Activated CD8-positive, alpha-beta memory T cell treated with anti-CD3 and anti-CD28 coated beads for 4 hours (primary cell): ENCODE results near the gene CHML.

Experiments used
- DNase-seq, 2 donors: peaks; one replicate each; pipeline ENCODE4 v3.0.0-alpha.2; 2020; ENCODE audit warnings: low read depth in 2 of 2

Gene CHML

DNA sequence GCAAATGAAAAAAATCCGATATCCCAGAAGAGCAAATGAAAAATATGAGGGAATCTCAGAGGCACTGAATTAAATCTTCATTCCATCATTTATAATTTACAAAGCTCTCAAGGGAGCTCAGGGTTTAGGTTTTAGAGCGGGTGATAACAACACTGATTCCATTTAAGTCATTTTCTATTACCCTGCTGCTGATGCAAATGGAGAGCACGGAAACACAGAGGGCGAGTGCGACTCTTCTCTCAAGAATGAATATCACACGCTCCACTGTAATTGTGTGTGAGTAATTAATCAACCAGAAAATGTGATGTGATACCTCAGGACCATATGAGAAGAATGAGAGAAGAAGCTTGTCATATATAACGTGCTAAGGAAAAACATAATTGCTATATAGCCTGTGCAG, 22.7 kb downstream of the CHML start:
- DNase-seq = no peak

DNA sequence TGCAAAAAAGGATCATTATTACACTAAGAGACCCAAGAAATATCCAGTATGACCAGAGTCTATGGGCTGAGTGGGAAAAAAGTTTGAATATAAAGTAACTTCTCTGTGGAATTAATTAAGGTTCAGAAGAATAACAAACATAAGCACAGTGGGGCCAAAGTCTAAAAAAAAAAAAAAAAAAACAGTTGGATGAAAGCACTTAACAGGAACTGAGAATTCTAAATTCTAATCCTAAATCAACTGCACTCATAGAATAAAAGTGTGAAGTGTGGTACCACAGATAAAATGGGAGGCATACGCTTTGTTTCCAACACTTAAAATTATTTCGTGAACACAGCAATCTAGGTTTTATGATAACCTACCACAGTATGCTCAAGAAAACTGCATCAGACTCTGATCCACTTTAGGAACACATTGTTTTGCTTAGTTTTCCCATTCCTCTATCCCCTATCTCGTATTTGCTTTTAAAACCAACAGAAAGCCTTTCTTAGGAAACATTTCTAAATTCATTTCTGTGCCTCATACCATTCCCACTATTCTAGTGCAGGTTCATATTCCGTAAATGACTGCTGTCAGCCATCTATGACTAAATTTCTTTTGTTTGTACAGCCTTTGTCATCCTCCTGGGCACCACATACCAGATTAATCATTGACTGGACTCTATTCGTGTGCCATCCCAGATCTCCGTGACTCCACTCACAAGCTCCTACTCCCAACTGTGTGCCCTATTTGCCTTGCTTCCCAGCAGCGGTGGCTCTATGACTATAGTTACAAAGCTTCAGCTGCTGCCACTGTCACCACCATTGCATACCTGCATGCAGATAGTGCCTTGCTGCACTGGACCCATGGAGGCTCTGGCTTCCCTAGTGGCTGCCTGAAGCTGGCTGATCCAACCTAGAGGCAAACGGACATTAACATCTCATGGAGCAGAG, 24.9 kb downstream of the CHML start:
- DNase-seq = no peak

DNA sequence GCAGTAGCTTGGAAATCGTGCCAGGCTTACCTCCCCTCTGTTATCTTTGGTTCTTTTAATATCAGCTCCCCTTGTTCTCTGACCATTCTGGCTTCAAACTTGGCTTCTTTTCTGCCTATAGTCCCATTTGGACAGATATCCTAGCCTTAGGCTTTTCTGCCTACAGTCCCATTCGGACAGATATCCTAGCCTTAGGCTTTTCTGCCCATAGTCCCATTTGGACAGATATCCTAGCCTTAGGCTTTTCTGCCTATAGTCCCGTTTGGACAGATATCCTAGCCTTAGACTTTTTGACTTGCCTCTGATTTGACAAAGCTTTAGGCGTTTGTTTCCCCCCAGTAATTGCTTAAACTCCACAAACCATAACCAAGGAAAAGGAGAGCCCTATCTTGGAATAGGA, 25.6 kb downstream of the CHML start:
- no peak for DNase-seq

DNA sequence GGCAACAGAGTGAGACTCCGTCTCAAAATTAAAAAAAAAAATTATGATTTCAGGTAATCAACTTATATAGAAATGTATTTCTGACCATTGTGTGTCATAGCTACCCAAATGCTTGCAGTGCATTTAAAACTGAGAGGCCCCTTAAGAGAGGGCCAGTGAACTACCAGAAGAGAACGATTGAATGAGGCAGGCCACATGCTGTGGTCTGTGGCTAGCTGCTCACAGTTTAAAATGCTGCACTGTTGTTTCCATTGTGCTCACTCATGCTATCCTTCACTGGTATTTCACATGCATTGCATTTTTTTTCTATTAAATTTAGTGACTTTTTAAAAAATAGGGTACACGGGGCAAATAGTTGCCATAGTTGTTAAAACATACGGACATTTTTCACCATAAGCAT, 26.0 kb downstream of the CHML start:
- DNase-seq = no peak

DNA sequence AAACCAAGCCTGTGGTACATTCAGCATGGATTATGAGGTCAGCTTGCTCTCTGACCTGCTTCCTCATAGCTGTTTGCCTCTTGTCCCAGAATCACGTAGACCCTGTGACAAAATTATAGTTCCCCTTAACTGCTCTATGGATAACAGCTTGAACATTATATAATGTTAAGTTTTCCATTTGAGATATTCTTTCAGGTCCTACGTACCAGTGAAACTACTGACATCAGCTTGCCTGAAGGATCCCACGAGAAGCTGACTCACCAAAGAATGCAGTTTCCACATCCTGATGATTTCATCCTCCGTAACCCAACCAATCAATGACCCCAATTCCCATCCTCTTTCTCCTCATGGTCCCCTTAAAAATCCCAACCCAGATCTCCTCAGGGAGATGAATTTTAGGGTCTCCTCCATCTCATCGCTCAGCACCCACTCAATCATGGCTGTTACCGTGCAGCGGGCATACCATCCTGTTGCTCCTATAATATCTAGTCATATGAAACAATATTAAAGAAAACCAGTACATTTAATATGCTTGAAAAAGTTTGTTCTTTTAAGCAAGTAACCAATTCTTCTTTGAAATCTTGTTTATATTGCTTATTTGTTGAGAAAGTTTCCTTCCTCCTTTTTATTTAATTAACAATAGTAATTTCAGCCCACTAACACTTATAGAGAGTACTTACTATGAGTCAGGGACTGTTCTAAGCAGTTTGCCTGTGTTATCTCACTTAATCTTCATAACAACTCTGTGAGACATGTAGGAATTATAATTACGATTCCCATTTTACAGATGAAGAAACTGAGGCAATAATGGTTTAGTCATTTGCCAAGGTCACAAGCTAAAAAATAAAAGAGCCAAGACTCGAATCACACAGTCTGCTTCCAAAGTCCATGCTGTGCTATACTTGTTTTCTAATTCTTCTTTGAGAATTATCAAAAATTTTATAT, 27.4 kb downstream of the CHML start:
- DNase-seq = no peak

DNA sequence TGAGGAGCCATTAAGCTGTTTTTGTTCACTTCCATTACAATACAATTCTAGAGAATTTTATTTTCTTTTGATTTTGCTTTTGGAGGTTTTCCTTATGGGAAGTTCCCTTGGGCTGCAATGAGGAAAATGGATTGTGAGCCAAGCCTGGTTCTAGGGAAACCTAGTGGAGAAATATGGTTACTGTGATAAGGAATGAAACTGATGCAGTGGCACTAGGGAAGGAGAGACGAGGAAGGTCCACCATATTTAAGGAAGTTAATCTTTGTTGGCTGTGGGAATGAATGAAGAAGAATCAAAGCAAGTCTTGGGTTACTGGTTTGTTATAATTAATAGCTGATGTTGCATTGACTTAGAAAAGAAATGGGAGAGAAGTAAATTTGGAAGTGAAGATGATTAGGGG, 28.4 kb downstream of the CHML start:
- DNase-seq = no peak

DNA sequence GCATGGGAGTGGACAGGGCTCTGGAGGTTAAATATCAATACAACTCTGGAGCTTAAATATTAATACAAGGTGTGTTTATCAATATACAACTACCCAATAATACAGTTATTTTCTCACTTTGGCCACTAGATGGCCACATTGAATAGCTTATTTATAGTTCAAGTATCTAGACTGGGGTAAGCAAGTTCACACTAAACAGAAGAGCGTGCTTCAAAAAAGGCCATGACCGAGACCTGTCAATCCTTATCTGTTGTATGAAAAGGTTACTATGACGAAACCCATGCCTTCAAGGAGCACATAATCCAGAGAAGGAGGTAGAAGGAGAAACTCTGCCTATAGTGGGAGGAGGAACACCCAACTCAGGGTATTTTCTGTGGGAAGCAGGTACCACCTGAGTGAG, 29.1 kb downstream of the CHML start:
- no peak for DNase-seq

DNA sequence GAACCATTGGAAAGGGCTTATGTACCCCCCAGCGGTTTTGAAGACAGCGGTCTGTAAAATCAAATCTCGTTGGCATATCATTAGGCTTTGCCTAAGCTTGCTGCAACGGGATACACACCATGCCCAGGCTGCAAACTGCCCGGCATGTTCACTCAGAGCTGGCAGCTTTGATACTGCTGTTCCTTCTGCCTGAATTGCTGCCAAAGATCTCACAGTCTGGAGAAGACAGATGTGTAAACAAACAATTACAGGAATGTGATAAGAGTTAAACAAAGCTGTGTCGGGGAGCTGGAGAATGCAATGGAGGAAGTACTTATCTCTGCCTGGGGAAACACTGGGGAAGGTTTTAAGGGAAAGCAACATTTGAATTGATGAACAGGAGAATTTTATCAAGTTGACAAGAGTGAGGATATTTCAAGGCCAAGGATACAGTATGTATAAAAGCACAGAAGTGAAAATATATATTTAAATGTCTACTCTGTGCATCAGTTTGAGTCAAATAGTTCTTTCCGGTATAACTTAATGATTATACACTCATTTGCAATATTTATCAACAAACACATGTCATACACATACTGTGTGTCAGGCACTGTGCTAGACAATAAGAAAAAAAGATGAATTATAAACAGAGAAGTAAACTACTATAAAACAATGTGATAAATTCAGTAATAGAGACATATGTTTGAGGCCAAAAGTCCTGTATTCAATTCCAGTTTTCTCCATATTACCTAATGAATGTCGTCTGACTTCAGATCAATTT, 29.9 kb downstream of the CHML start:
- DNase-seq = no peak

DNA sequence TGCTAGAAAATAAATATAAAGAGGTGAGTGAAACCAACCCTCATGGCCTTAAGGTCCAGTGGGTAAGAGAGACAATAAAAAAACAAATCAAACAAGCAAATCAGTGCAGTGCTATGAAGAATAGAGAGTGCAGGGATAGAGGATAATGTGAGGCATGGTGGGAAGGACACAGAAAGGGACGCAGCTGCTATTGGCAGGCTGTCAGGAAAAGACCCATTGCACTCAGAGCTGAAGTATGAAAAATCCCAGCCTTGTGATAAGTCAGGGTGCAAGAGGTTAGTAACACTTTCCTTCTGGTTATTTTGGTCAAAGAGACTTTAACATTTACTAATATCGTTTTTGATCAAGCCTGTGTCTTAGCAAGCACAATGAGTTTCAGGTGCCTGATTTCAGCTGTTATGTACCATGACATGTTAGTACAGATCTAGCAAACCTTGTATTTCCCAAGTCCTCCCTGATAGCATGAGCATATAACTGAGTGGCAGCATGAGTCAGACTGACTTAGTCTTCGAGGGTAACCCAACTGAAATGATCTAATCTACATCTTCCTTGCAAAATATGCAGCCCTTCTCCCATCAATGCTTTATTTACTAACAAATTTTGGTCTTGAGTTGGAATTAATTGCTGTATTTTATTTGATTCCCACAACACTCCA, 31.7 kb downstream of the CHML start:
- DNase-seq = no peak

DNA sequence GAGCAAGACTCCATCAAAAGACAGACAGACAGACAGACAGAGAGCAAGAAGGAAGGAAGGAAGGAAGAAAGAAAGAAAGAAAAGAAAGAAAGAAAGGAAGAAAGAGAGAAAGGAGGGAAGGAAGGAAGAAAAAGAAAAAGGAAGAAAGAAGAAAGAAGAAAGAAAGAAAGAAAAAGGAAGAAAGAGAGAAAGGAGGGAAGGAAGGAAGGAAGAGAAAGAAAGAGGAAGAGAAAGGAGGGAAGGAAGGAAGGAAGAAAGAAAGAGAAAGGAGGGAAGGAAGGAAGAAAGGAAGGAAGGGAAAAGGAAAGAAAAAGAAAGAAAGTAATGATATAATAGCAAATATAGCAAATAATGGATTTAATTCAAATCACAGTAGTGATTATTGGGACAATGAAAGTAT, 32.7 kb downstream of the CHML start:
- DNase-seq = no peak

DNA sequence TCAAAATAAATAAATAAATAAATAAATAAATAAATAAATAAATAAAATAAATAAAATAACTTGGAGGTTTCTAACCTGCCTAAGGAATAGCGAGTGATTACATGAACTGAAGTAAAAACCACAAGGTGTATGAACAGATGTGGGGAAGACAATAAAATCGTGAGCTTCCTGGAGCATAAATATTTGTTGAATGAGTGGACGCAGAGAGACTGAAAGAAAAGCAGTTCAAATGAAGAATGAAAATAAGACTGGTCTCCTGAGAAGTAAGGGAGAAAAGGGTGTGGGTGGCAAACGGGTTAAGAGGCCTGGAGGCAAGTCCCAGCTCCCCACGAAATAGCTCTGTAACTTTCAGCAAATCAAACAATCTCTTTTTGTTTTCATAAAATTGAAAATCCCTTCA, 33.6 kb downstream of the CHML start:
- no peak for DNase-seq

DNA sequence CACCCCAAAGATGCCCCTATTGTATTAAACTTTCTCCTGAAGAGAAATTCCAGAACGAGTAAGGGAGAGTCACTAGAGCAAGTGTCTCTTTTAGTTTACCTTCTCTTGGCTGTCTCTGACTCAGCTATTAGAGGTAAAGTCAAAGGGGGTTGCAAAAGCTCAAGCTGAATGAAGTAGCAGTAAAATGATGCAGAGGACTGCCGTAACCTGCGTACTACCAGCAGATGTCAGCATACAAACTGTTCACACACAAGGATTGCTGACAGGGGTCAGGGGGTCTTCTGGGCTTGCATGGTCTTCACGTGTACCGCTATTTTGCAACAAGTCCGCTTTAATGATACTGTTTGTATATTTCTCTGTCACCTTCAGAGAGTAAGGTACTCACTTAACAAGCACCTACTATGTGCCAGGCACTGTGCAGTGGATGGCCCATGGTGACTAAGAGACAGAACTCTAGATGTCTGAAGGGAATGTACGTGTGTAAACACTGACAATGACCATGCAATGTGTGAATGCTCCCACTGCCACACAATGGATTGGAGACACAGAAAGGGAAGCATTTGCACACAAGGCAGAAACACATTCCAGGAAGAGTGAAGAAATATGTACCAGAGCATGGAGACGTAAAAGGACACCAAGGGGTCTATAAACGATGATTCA, 34.9 kb downstream of the CHML start:
- no peak for DNase-seq

DNA sequence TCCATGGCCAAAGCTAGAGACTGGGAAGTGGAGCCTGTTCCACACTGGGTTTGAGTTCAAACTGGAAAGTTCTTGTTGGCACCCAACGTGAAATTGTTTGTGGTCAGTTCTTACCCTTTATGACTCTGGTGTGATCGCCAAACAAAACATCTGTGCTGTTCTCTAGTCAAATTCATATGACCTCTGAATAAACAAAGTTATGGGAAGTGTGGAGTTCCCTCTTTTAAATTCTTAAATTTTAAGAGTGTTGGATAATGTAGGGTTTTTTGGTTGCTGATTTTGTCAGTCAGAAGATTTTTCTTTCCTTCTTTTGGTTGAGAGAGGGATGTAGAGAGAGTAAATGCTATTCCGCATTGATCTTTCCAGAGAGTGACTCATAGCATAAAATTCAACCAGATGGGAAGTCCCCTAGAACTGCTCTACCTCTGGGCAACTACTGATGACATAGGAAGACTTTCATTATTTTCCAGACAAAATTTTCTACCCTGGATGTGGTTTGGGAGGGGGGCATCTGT, 36.4 kb downstream of the CHML start:
- DNase-seq = no peak

DNA sequence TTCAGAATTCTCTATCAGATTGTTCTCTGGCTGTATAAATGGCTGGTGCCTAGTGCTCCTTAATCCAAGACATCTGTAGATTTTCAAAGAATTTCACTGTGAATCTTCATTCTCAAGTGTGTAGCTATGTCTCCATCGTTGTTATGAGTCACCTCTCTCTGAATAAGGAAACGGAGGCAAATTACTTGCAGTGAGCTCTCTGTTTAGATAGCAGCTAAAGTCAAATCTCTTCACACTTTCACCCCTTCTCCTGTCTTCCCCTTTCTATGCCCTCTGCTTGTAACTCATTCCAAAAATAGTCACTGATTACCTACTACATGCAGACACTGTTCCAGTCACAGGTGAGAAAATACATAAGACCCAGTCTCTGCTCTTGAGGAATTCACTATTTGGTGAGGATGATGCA, 39.7 kb downstream of the CHML start:
- no peak for DNase-seq

DNA sequence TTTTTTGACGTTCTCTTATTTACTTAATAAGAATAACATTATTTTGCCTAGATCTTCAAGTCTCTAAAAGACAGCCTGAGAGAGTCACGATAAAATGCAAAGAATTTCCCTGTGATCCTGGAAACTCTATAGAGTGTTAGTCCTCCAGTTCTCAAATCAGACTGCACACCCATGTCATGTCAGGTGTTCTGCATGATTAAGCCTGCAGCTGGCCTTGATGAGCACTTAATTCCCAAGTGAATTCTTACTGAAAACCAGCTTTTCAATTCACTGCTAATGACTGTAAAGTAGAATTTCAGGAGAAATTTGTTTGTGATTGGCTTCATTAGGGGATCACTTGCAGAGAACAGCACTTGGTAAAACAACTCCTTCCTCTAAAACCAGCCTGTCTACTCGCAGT, 41.9 kb downstream of the CHML start:
- no peak for DNase-seq

DNA sequence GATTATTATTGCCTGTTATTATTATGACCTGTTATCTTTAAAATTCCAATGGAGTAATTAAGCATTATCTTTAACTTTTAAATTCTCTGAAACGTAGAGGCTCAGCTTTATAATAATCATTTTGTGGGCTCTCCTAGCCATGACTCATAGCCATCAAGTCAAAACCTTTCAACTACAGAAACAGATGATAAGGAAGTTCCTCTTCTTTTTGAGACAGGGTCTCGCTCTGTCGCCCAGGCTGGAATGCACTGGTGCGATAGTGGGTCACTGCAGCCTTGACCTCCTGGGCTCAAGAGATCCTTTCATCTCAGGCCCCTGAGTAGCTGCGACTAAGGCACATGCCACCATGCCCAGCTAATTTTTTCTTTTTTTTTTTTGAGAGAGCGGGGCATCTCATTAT, 43.5 kb downstream of the CHML start:
- no peak for DNase-seq

DNA sequence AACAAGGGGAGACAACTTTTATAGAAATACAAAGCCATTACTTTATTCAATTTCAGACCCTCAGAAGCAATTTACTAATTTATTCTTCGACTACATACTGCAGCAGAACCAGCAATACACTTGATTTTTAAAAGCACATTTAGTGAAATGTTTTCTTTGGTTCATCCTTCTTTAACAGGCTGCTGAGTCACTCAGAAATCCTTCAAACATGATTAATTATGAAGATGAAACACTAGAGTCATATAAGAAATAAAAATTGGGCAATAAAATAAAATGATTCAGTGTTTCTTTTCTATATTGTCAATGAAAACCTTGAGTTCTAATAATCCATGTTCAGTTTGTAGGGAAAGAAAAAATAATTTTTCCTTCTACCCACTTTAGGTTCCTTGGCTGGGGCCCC, 47.0 kb downstream of the CHML start:
- DNase-seq = no peak

DNA sequence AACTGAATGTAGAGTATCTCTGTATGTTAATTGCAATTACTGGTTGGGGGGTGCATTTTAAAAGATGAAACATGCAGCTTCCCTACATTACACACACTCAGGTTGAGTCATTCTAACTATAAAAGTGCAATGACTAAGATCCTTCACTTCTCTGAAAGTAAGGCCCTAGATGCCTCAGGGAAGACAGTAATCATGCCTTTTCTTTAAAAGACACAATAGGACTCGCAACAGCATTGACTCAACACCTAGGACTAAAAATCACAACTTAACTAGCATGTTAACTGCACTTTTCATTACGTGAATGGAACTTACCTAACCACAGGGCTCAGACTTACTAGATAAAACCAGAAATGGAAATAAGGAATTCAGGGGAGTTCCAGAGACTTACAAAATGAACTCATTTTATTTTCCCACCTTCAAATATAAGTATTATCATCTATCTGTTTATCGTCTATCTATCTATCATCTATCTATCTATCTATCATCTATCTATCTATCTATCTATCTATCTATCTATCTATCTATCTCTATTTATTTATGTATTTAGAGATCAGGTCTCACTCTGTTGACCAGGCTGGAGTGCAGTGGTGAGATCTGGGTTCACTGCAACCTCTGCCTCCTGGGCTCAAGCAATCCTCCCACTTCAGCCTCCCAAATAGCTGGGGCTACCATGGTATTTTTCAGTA, 47.8 kb downstream of the CHML start:
- no peak for DNase-seq

DNA sequence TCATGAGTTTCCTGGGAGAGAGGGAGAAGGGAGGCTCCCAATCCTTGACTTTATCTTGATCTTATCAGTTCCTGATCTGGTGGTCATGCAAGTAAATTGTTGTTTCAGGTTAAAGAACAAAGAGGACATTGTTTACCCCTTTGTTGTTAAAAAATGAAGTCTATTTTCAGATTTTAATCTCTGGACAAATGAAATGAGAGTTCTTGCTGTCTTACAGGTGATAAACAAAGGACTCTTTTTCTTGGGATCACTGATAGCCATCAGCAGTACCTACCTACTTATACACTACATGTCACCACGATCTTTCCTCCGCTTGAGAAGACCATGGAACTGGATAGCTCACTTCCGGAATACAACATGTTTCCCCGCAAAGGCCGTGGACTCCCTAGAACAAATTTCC, 48.4 kb downstream of the CHML start:
- DNase-seq = no peak

DNA sequence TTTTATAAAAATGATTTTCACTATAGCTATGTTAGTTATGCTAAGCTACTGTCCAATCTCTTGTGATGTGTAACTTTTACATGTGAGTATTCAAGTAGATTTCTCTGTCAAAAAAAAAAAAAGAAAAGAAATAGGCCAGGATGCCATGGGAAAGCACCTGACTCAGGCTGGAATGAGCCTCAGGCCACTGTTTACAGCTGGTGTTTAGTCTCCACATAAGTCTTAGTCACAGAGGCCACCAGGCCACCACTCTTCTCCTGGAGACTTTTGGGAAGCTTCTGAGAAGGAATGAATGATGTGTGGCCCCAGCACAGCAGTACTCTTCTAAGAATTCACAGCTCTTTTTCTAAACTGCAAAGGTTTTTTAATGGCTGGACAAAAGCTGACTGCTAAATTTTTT, 48.9 kb downstream of the CHML start:
- no peak for DNase-seq
